ENCODE data around the gene DLGAP4.

DNA sequence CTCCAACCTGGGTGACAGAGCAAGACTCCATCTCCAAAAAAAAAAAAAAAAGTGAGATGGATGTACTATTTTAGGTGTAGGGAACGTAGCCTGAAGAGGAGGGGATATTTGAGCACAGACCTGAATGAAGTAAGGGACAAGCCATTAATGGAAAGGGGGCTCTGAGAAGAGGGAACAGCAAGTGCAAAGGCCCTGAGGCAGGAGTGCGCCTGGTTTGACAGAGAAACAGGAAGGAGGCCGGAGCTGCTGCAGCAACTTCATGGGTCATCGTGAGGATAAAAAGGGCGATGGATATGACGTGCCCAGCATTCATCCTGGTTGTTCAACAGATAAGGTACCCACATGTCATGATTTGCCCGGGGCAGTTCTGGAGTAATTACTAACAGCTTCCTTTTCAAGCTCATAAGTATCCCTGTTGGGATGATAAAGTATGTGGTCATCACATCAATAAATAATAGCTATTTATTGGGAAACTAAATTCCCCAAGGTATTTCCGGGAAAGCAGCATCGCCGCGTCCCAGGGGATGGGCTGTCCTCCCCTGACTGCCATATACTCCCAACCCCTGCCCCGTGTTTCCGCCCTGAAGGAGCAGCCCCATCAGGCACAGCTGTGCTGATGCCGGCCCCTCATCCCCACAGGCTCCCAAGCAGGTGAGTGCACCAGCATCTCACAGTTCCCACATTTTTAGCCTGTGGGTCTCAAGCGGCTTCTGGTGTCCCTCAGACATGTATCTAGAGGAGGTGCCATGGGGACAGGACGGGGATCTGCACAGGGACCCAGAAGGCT lies 43.4 kb downstream of the DLGAP4 start:
- TF ChIP-seq RFX5 (IDR thresholded peaks at IDR 0.05; ENCODE audit: low read depth, low read length) (no peak), GABPA (tag; conservative IDR thresholded peaks at IDR 0.05; ENCODE audit: low read depth) (no peak), SMC3 (conservative IDR thresholded peaks at IDR 0.05; ENCODE audit: insufficient read depth, low read depth, low read length) (no peak), ZNF830 (CRISPR knock-in tag; IDR thresholded peaks at IDR 0.05) (no peak), FOXK2 (conservative IDR thresholded peaks at IDR 0.05 in 1 of 2, IDR thresholded peaks at IDR 0.05 in 1 of 2; ENCODE audit: low read depth in 2 of 2) (no peak), BHLHE40 (IDR thresholded peaks at IDR 0.05; ENCODE audit: low read length) (no peak), CHD2 (IDR thresholded peaks at IDR 0.05; ENCODE audit: low read depth, low read length) (no peak), FOSL1 (tag; conservative IDR thresholded peaks at IDR 0.05) (no peak), RCOR1 (IDR thresholded peaks at IDR 0.05; ENCODE audit: borderline replicate concordance in 1 of 2, low read depth in 2 of 2, low read length in 2 of 2) (no peak), SAFB2 (IDR thresholded peaks at IDR 0.05; ENCODE audit: borderline replicate concordance, low read depth, low read length, severe bottlenecking) (no peak)
- TF ChIP-seq, protein P1, sequence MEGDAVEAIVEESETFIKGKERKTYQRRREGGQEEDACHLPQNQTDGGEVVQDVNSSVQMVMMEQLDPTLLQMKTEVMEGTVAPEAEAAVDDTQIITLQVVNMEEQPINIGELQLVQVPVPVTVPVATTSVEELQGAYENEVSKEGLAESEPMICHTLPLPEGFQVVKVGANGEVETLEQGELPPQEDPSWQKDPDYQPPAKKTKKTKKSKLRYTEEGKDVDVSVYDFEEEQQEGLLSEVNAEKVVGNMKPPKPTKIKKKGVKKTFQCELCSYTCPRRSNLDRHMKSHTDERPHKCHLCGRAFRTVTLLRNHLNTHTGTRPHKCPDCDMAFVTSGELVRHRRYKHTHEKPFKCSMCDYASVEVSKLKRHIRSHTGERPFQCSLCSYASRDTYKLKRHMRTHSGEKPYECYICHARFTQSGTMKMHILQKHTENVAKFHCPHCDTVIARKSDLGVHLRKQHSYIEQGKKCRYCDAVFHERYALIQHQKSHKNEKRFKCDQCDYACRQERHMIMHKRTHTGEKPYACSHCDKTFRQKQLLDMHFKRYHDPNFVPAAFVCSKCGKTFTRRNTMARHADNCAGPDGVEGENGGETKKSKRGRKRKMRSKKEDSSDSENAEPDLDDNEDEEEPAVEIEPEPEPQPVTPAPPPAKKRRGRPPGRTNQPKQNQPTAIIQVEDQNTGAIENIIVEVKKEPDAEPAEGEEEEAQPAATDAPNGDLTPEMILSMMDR (IDR thresholded peaks at IDR 0.05 in 2 of 3, conservative IDR thresholded peaks at IDR 0.05 in 1 of 3; ENCODE audit: insufficient read depth in 2 of 3, low read depth in 1 of 3, low read length in 3 of 3): no peak
- TF ChIP-seq, protein P2, sequence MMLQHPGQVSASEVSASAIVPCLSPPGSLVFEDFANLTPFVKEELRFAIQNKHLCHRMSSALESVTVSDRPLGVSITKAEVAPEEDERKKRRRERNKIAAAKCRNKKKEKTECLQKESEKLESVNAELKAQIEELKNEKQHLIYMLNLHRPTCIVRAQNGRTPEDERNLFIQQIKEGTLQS (IDR thresholded peaks at IDR 0.05): no peak
- TF ChIP-seq, protein P2 (CRISPR knock-in tag; conservative IDR thresholded peaks at IDR 0.05): no peak

All from K562 (cell line).